DOHH2 (cell line): ENCODE results near the gene DOCK6.

Experiments
- H3F3A ChIP-seq: fragments of 200-600 bp; sonication (generic), shearing (Covaris generic); 2 replicates; pipeline ENCODE4 v1.6.0; 2016; ENCODE audit warnings: antibody characterized with exemption, mild to moderate bottlenecking; ENCODE audit not compliant: control insufficient read depth, insufficient read depth
- H3K27ac ChIP-seq: fragments of 200-600 bp; sonication (generic); 2 replicates; pipeline ENCODE4 v1.5.1; 2014; ENCODE audit warnings: low read depth, mild to moderate bottlenecking, low read length, moderate library complexity
- H3K27me3 ChIP-seq: fragments of 200-600 bp; sonication (generic); 2 replicates; pipeline ENCODE4 v1.6.1; 2014; ENCODE audit warnings: mild to moderate bottlenecking, low read length, mixed read lengths; ENCODE audit not compliant: control insufficient read depth
- H3K36me3 ChIP-seq: fragments of 200-600 bp; sonication (generic); 2 replicates; pipeline ENCODE4 v1.6.1; 2014; ENCODE audit warnings: mild to moderate bottlenecking, low read length, moderate library complexity, mixed read lengths; ENCODE audit not compliant: control insufficient read depth
- H3K4me1 ChIP-seq: fragments of 200-600 bp; sonication (generic); 2 replicates; pipeline ENCODE4 v1.6.1; 2014; ENCODE audit warnings: mild to moderate bottlenecking, low read length, mixed read lengths; ENCODE audit not compliant: control insufficient read depth
- H3K4me2 ChIP-seq: fragments of 200-600 bp; sonication (generic); 2 replicates; pipeline ENCODE4 v1.6.0; 2014; ENCODE audit warnings: mild to moderate bottlenecking, low read length, moderate library complexity
- H3K4me3 ChIP-seq: fragments of 200-600 bp; sonication (generic); 2 replicates; pipeline ENCODE4 v1.5.1; 2014; ENCODE audit warnings: mild to moderate bottlenecking, low read length, mixed read lengths
- H3K79me2 ChIP-seq: fragments of 200-600 bp; sonication (generic); 2 replicates; pipeline ENCODE4 v1.6.1; 2014; ENCODE audit warnings: mild to moderate bottlenecking, low read length, mixed read lengths; ENCODE audit not compliant: control insufficient read depth
- H3K9me2 ChIP-seq: fragments of 200-600 bp; sonication (generic); replicated peaks from 2 replicates; pipeline ENCODE4 v1.6.1; 2014; ENCODE audit warnings: mild to moderate bottlenecking, low read length, mixed read lengths; ENCODE audit not compliant: control insufficient read depth
- H3K9me3 ChIP-seq: fragments of 200-600 bp; sonication (generic); 2 replicates; pipeline ENCODE4 v1.6.1; 2014; ENCODE audit warnings: antibody characterized with exemption, low read length, mixed read lengths; ENCODE audit not compliant: control insufficient read depth, insufficient read depth
- H4K20me1 ChIP-seq: fragments of 200-600 bp; sonication (generic); 2 replicates; pipeline ENCODE4 v1.6.0; 2014; ENCODE audit warnings: low read depth, mild to moderate bottlenecking, antibody characterized with exemption, low read length, moderate library complexity; ENCODE audit not compliant: control insufficient read depth, insufficient read depth
- EZH2phosphoT487 ChIP-seq: fragments of 200-600 bp; sonication (generic); IDR thresholded peaks from 2 replicates; pipeline ENCODE4 v1.6.1; 2017; ENCODE audit warnings: borderline replicate concordance, mild to moderate bottlenecking, antibody characterized with exemption, low read length, moderate library complexity, mixed read lengths
- TF ChIP-seq, protein P1 (sequence below): fragments of 200-600 bp; sonication (generic); IDR thresholded peaks from one replicate; pipeline ENCODE4 v1.5.1; 2014; ENCODE audit warnings: antibody characterized with exemption, mild to moderate bottlenecking, low read depth, low read length; ENCODE audit not compliant: poor library complexity, severe bottlenecking

Gene DOCK6

DNA sequence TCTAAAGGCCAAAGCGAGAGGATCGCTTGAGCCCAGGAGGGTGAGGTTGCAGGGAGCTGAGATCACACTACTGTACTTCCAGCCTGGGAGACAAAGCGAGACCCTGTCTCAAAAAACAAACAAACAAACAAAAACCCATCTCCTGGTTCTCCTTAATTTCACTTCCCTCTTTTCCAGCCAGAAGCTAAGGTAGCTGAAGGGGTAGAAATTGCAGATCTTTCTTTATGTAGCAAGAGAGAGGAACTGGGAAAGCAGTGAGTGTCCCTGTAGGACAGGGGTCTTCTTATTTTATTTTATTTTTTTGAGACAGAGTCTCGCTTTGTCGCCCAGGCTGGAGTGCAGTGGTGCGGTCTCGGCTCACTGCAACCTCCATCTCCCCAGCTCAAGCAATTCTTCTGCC is 29.1 kb upstream of the DOCK6 start:
- no peaks in the 10 kb centered on the region for H3K36me3 ChIP-seq
- H3K9me3 ChIP-seq, result no peaks in the 10 kb centered on the region
- no peak overlapping the region for H3K27ac ChIP-seq
- H3K4me1 ChIP-seq, result peaks cover 11% of the 10 kb centered on the region
- no peaks in the 10 kb centered on the region for H3K27me3 ChIP-seq
- no peaks in the 10 kb centered on the region for H3K79me2 ChIP-seq
- no peaks in the 10 kb centered on the region for H3F3A ChIP-seq
- H3K9me2 ChIP-seq, result no peaks in the 10 kb centered on the region
- TF ChIP-seq, protein P1, sequence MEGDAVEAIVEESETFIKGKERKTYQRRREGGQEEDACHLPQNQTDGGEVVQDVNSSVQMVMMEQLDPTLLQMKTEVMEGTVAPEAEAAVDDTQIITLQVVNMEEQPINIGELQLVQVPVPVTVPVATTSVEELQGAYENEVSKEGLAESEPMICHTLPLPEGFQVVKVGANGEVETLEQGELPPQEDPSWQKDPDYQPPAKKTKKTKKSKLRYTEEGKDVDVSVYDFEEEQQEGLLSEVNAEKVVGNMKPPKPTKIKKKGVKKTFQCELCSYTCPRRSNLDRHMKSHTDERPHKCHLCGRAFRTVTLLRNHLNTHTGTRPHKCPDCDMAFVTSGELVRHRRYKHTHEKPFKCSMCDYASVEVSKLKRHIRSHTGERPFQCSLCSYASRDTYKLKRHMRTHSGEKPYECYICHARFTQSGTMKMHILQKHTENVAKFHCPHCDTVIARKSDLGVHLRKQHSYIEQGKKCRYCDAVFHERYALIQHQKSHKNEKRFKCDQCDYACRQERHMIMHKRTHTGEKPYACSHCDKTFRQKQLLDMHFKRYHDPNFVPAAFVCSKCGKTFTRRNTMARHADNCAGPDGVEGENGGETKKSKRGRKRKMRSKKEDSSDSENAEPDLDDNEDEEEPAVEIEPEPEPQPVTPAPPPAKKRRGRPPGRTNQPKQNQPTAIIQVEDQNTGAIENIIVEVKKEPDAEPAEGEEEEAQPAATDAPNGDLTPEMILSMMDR, result no peak
- no peak for TF ChIP-seq EZH2phosphoT487
- no peak overlapping the region for H3K4me2 ChIP-seq
- H3K4me3 ChIP-seq, result no peak overlapping the region
- H4K20me1 ChIP-seq, result no peaks in the 10 kb centered on the region

DNA sequence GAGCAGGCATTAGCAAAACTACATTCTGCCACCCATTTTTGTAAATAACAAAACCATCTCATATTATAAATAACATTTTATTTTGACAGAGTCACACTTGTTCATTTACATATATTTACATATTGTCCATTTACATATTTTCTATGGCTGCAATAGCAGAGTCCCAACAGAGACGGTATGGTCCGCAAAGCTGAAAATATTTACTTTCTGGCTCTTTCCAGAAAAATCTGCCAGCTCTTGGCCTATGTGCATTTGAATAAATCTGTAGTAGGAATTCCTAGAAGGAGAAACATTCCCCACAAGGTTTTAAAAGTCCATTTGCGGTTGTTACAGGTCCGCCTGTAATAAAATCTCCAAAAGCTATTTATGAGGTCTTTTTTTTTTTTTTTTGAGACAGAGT is 27.9 kb upstream of the DOCK6 start:
- Histone ChIP-seq H3K79me2 (no peaks in the 10 kb centered on the region), H3K36me3 (no peaks in the 10 kb centered on the region), H3K4me1 (peaks cover 11% of the 10 kb centered on the region), H3K4me2 (no peak overlapping the region), H3K9me2 (no peaks in the 10 kb centered on the region), H3K27me3 (no peaks in the 10 kb centered on the region), H3K4me3 (no peak overlapping the region), H3K9me3 (no peaks in the 10 kb centered on the region), H3F3A (no peaks in the 10 kb centered on the region), H3K27ac (no peak overlapping the region), H4K20me1 (no peaks in the 10 kb centered on the region)
- no peak for TF ChIP-seq EZH2phosphoT487
- TF ChIP-seq, protein P1, result no peak

DNA sequence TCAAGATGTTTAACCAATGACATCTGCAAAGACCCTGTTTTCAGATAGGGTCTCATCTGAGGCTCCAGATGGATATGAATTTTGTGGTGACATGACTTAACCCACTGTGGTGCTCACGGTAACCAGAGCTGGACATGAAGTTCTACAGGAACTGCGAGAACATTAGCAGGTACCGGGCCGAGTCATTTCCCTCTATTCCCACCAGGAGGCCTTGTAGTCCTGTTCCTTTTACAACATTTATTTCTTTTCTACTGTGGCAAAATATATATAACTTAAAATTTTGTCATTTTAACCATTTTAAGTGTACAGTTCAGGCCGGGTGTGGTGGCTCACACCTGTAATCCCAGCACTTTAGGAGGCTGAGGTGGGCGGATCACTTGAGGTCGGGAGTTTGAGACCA is 26.0 kb upstream of the DOCK6 start:
- H3K4me3 ChIP-seq, result no peak overlapping the region
- H3K36me3 ChIP-seq, result no peaks in the 10 kb centered on the region
- no peak for TF ChIP-seq EZH2phosphoT487
- TF ChIP-seq, protein P1, result peak; percentile 26
- H3K79me2 ChIP-seq, result no peaks in the 10 kb centered on the region
- peaks cover 3% of the 10 kb centered on the region; the same call in 1 of the 2 replicates for H3K4me1 ChIP-seq
- no peaks in the 10 kb centered on the region for H3F3A ChIP-seq
- H3K27me3 ChIP-seq, result no peaks in the 10 kb centered on the region
- H4K20me1 ChIP-seq, result no peaks in the 10 kb centered on the region
- no peaks in the 10 kb centered on the region for H3K9me2 ChIP-seq
- no peak overlapping the region for H3K27ac ChIP-seq
- no peaks in the 10 kb centered on the region for H3K9me3 ChIP-seq
- no peak overlapping the region for H3K4me2 ChIP-seq
